GM19452 (cell line): ENCODE data around the gene TEX53.

Experiments used
- ATAC-seq: cut with Tn5 transposase; IDR thresholded peaks from one replicate; pipeline ENCODE4 v1.9.1; 2021; ENCODE audit not compliant: unreplicated experiment

Gene TEX53

DNA sequence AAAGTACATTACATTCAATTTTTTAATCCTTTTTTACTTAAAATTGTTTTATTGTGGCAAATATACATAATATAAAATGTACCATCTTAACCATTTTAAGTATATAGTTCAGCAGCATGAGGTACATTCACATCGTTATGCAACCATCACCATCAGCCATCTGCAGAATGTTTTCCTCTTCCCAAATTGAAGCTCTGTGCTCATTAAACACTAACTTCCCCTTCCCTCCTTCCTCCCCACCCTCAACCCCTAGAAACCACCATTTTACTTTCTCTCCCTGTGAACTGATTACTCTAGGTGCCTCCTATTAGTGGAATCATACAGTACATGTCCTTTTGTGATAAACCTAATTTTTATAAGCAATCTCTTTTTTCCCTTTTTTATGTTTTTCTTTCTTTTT lies 15.6 kb downstream of the TEX53 start:
- ATAC-seq = no peak

DNA sequence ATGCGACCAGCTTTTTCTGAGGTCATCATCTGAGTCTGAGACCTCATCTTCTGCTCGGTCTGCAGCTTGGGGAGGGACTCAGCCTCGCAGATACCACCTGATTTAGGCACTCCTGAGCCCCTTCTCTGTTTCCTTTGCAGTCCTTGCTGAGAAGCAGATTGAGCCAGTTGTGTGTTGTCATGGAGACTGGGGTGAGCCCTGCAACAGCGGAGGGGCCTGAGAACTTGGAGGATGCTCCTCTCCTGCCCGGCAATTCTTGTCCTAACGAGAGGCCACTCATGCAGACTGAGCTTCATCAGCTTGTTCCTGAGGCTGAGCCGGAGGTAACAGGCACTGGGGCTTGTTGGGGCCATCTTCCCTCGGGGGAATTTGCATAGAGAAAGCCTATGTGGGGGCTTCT lies 19.2 kb downstream of the TEX53 start:
- ATAC-seq = no peak

DNA sequence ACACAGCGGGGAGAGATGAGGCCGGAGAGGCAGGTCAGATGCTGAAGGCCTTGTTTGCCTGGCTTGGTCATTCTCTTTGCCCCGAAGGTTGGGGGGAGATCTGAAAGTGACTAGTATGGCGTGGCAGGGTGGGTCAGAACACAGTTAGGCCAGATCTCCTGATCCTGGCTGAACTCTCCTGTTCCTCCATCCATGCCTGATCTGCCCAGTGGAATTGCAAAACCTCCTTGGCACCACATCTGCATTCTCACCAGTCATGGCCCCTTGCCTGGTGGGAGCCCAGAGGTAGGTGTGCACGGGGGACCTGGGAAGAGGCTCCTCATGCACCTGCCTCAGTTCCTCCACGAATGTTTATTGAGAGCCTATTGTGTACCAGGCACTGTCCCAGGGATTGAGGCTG lies 23.2 kb downstream of the TEX53 start:
- no peak for ATAC-seq

DNA sequence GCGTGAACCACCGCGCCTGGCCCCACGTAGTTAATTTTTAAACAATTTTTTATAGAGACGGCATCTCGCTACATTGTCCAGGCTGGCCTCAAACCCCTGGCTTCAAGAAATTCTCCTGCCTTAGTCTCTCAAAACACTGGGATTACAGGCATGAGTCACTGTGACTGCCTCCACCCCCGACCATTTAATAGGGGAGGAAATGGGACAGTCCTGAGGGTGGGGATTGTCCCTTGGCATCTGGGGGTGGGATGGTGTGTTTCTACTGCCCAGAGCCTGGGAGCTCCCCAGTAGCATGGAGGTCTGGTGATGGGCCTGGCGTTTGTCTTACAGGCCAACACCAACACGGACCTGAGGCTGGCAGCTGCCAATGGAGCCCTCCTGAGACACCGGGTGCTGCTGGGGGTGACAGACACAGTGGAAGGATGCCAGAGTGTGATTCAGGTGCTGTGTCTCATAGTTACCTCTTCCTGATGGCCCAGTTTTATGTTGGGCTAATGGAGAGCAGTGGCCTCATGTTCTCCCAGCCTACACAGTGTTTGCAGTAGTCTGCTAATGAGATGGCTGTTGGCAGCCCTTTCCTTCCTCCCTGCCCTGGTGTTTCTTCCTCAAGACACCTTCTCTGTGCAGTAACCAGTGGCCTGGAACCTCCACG lies 24.0 kb downstream of the TEX53 start:
- ATAC-seq = no peak

DNA sequence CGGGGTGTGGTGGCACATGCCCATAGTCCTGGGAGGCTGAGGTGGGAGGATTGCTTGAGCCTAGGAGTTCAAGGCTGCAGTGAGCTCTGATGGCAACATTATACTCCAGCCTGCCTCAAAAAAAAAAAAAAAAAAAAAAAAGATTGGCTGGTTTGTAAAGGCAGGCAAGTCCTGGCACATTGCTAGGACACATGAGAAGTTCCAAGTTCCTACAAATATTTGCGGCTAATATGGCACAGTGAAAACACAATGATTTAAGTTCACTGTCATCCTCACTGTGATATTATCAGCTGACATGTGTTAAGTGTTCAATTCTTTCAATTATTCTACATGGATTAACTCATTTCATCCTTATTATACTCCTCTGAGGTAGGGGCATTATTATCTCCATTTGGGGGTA lies 26.4 kb downstream of the TEX53 start:
- no peak for ATAC-seq

DNA sequence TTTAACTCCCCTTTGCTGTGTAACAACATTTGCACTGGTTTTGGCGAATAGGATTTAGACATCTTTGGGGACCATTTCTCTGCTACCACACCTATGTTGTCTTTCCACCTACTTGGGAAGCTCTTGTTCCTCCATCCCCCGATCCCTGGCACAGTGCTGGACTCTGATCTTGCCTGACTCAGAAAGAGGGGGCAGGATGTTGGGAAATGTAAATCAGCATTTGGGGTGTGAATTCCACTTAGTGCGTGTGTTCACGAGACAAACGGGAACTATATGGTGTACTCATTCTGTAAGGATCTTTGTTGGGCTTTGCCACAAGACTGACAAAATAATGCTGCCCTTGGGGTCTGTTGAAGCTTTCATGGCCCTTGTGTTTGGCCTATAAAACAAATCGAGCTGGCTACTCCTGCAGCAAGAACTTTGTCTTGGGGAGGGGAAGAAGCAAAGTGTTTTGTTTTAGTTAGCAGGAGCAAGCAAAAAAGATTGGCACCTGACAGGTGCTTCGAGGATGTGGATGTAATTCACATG lies 28.0 kb downstream of the TEX53 start:
- no peak for ATAC-seq

DNA sequence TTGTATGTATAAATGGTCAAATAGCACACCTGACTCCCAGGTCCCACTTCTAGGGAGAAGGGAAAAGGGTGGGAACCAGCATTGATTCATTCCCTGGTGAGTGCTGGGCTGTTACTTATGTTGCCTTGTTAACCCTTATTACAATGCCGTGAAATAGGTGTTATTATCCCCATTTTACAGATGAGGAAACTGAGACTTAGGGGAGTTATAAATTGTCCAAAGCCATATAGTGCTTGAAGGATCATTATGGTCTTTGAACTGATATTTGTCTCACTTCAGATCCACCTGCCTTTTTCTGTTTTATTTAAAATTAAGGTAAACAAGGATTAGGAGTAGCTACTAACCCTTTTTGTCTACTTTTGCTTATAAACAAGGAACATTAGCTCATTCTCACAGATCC lies 30.1 kb downstream of the TEX53 start:
- ATAC-seq = no peak

DNA sequence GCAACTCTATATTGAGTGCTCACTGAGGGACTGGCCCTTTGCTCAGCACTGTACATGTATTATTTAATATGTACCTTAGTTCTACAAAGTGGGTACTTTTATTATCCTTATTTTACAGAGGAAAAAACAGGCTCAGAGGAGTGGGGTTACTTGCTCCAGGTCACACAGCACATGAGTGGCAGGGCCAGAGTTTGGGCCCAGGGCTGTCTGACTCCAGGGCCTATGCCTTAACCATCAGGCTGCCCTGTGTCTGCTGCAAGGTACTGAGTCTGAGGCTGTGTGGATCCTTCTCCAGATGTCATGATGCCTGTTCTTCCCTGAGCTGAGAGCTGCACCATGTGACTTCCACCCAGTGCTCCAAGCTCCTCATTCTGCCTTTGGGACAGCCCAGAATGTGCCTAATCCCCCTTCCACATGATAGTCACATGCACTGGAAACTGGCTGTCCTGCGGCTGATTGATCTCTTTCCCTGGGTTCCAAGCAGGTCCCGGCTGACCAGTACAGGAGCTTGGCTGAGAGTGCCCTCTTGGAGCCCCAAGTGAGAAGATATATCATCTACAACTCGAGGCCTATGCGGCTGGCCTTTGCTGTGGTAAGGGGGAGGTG lies 31.1 kb downstream of the TEX53 start:
- no peak for ATAC-seq

DNA sequence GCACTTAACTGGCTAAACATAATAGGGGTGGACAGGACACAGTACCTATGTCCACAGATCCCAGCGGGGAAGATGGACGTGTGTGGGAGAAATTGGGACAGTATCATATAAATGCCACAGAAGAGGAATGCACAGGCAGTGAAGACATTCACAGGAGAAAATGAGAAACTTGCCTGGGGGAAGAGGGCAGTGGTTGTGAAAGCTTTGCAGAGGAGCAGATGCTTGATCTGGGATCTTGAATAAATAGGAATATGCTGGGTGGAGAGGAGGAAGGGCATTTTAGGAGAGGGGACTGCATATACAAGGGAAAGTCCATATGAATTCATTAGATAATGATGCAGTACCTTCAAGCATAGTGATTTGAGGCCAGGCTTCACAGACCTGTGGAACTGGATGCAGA lies 32.9 kb downstream of the TEX53 start:
- no peak for ATAC-seq

DNA sequence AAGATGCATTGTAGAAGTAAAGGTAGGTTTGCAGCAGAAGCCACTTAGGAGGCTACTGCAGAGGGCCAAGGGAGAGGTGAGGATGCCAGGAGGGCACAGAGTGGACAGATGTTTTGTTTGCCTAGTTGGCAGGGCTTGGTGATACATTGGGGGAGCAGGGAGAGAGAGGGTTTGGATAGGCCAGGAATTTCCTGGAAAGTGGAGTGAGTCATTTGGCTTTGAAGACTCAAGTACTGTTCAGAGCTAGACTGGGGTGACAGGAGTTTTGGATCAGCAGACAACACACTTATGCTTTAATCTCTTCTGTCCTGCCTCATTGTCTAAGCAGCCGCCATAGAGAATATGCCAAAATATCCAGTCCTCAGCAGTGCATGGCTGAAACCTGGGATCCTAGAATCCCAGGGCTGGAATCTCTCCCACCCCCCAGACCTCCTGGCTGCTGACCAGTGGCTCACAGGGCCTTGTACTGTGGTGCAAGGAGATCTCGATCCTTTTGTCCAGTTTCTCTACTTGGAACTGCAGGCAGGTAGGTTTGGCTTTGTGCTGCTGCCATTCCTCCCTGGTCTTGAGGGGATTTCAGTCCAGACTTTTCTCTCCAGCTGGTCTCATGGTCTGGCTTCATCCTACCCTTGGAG lies 35.5 kb downstream of the TEX53 start:
- no peak for ATAC-seq

DNA sequence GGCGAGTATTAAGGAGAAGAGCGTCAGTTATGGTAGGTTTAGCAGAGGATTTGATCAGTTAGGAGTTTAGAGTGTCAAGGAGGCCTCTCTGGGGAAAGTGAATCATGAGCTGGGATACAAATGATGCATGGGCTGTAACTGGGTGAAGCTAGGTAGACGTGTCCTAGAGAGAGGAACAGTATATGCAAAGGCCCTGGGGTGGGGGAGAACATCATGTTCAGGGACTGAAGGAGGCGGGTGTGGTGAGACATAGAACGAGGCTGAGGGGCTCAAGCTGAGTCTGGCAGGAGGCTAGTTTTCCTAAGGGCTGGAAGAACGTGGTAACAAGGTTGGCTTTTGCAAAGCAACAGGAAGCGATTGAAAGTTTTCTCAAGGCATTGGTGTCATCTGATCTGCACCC lies 36.0 kb downstream of the TEX53 start:
- ATAC-seq = no peak

DNA sequence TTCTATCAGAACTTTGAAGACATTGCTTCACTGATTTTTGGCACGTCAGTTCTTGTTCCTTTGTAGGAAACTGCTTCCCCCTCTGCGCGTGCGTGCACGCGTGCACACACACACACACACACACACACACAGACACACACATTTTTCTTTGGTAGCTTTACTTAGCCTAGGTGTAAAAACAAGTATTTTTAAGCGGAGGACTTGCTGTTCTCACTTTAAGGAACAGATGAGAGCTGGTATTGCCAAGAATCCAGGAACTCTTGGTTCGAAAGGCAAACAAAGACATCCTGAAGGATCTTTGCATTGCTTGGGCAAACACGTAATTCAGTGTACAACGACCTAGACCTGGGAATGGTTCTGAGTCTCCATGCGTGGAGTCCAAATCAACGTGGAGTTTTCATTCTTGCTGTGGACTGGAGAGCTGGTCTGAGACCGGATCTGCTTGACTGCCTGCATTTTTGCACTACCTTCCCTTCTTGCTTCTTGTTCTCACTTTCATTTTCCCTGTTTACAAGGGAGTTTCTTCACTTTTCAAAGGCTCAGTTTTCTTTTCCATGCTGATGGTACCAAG lies 38.3 kb downstream of the TEX53 start:
- ATAC-seq = peak; percentile 43

DNA sequence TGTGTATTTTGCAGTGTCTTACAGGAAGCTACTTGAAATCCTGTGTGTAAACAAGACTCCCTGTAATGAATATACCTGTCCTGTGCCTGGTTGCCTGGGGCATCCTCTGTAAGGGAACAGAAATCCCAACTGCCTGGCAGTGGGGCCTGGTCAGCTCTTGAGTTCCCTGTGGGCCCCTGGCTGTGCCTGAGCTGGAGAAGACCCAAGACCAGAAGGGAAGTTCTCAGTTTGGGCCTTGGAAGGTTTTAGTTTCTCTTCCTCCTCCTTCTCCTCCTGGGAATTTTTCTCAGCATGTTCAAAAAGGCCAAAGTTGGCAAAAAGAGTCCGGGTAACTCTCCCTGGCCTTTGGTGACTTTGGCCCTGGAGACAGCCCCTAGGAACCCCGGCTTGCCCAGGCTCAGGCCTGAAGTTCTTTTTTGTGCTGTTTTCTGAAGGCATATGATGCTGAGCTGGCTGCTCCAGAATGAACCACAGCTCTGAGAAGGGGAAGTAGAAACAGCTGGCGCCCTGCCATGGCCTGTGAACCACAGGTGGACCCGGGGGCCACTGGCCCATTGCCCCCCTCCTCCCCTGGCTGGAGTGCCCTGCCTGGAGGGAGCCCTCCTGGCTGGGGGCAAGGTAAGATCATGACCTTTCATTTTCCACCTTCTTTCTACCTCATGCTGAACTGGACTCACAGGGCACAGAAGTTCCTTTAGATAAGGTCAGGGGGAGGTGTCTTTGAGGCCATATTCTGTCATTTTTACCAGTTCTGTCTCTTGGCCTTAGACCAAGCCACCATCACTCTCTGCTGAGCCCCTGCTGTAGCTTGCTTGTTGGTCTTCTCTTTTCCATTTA lies 40.7 kb downstream of the TEX53 start:
- peak; percentile 62 for ATAC-seq

DNA sequence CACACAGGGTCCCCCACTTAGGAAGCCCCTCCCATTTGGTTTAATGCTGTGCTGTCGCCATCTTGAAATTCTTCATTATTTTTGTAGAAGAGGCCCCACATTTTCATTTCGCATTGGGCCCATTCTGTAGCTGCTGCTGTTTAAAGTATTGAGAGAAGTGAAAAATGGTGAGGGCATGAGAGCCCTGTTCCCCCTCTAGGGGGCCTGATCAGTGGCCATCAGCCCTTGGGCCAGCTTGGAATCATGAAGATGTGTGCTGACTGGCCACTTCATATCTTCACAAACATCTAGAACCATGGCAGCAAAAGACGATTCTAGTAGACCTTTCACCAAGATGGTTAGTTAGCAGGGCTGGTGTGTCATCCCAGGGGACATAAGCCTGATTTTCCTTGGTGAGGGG lies 43.2 kb downstream of the TEX53 start:
- ATAC-seq = no peak

DNA sequence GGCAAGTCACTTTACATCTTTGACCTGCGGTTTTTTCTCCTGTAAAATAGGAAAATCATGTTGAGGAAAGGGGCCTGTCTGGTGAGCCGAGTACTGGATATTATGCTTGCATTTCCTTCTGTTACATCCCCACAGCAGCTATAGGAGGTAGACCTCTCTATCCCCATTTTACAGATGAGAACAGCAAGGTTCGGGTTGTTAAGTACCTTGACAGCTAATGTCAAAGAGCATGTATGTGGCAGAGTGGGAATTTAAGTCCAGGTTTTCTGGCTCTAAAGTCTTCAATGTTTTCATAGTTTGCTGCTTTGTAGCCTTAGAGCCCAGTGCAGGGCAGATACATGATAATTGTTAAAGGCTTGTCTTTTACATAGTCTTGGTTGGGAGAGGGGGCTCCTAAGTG lies 43.7 kb downstream of the TEX53 start:
- ATAC-seq = no peak

DNA sequence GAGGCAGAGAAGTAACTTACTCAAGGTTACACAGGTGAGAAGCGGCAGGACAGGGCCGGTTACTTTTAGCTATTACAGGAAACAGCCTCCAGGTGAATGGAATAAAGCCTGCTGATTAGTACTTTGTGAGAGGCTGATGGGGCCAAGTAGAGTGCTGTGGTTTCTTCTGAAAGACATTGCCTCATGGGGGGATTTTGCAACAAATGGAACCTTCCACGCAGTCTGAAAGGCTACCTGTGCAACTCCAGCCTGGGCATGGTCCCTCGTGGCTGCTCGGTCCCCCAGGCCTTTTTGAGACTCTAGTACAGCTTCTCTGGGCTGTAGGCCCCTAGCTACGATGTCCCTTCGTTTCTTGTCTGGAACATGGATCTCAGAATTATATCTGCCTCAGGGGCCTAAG lies 44.5 kb downstream of the TEX53 start:
- no peak for ATAC-seq

DNA sequence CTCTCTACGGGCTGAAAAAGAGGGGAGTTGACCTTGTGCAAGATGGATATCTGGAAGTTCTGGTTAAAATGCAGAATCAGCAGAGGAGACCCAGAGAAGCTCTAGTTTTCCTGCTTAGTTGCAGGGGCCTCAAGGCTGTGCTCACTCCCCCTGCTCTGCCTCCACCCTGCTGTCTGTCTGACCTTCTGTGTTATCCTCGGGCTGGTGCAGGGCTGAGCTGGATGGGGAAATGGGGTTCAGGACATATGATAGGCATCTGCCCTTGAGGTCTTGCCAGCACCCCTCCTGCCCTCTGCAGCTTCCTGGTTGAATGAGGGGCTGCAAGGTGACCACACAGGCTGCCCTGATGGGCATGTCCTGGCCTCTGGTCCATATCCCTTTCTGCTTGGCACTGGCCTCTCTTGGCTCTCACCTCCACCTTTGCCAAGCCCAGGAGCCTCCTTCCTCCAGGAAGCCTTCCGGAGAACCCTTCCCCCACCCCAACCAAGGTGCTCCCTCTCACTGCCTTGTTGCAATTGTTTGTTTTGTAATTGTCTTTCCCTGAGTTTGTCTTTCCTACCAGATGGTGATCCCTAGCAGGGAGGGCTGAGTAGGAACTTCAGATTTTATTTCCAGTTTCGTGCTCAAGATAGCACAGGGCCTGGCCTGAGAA lies 45.2 kb downstream of the TEX53 start:
- ATAC-seq = no peak

DNA sequence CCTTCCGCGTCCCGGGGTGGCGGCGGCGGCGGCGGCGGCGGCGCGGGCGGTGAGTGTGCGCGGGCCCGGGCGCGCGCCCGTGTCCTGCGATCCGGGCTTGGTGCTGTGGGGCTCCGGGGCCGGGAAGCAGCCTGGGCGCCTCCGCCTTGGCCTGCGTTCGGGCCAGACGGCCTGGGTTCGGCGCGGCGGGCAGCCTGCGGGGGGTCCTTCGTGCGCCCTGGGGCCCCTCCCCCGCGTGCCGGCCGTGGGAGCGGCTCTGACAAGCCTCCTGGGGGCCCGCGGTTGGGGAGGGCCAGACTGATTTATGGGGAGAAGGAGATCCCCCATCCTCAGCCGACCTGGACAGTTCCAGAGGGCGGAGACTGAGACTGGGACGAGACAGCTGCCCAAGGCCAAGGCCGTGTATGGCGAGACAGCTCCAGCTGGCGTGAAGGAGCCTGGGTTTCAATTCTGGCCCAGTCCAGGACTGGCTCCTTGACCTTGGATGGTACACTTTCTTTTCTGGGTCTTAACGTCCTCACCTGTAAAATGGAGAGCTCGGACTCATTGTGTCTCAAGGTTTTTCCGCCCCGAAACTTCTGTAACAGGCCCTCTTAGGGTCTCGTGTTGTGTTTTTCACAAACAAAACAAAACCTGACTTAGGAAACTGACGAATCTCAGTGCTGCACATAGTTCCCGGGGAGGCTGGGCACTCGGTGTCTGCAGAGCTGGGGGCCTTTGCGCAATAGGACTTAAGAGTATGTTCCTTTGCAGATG lies 45.9 kb downstream of the TEX53 start:
- peak; percentile 42 for ATAC-seq

DNA sequence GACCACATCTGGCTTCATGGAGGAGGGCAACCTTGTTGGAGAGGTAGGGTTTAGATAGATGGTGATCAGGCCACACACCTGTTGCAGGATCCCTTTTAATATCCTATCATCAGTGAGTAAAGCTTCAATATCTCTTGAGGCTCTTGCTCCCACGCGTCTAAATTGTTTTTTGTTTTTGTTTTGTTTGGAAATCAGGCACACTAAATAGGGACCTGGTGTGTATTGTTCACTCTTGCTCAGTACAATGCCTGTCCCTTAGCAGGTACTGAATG lies 49.1 kb downstream of the TEX53 start:
- ATAC-seq = no peak
